GM23248 (cell line): ENCODE data around the gene UBXN6. TPM values are rescaled to one million over a fixed set of nuclear protein-coding genes. Genes with fewer than 3 reads are reported as not detected.

ENCODE experiments used
- DNase-seq: peaks from one replicate; pipeline ENCODE4 v3.0.0-alpha.2; 2015
- H2AFZ ChIP-seq: fragments of 200-600 bp; sonication (generic); 2 replicates; pipeline ENCODE4 v1.6.1; 2016; ENCODE audit warnings: antibody characterized with exemption
- H3F3A ChIP-seq: fragments of 200-600 bp; sonication (generic); 2 replicates; pipeline ENCODE4 v1.6.1; 2016; ENCODE audit warnings: mild to moderate bottlenecking, antibody characterized with exemption, mixed run types; ENCODE audit not compliant: insufficient read depth
- H3K27ac ChIP-seq: fragments of 200-600 bp; sonication (generic); 2 replicates; pipeline ENCODE4 v1.5.1; 2016; ENCODE audit warnings: mild to moderate bottlenecking
- H3K27me3 ChIP-seq: fragments of 200-600 bp; sonication (generic); replicated peaks from 2 replicates; pipeline ENCODE4 v1.6.1; 2016; ENCODE audit warnings: mild to moderate bottlenecking; ENCODE audit not compliant: insufficient read depth
- H3K36me3 ChIP-seq: fragments of 200-600 bp; sonication (generic); 2 replicates; pipeline ENCODE4 v1.6.1; 2016; ENCODE audit warnings: low read depth, mild to moderate bottlenecking
- H3K4me1 ChIP-seq: fragments of 200-600 bp; sonication (generic); 2 replicates; pipeline ENCODE4 v1.6.1; 2016; ENCODE audit warnings: mild to moderate bottlenecking; ENCODE audit not compliant: insufficient read depth
- H3K4me2 ChIP-seq: fragments of 200-600 bp; sonication (generic); one replicate; pipeline ENCODE4 v1.6.1; 2016; ENCODE audit warnings: mild to moderate bottlenecking; ENCODE audit not compliant: unreplicated experiment
- H3K4me3 ChIP-seq: fragments of 200-600 bp; sonication (generic); 2 replicates; pipeline ENCODE4 v1.5.1; 2016; ENCODE audit warnings: mild to moderate bottlenecking
- H3K79me2 ChIP-seq: fragments of 200-600 bp; sonication (generic); 2 replicates; pipeline ENCODE4 v1.6.1; 2016; ENCODE audit warnings: mild to moderate bottlenecking; ENCODE audit not compliant: insufficient read depth
- H3K9ac ChIP-seq: fragments of 200-600 bp; sonication (generic); 2 replicates; pipeline ENCODE4 v1.6.1; 2016; ENCODE audit warnings: mild to moderate bottlenecking
- H3K9me2 ChIP-seq: fragments of 200-600 bp; sonication (generic); 2 replicates; pipeline ENCODE4 v1.6.1; 2016; ENCODE audit warnings: mixed run types, mild to moderate bottlenecking, moderate library complexity; ENCODE audit not compliant: insufficient read depth
- H3K9me3 ChIP-seq: fragments of 200-600 bp; sonication (generic); one replicate; pipeline ENCODE4 v1.6.1; 2017; ENCODE audit warnings: low read depth
- H4K20me1 ChIP-seq: fragments of 200-600 bp; sonication (generic); 2 replicates; pipeline ENCODE4 v1.6.0; 2016; ENCODE audit not compliant: insufficient read depth
- EZH2 ChIP-seq: fragments of 200-600 bp; sonication (generic); IDR thresholded peaks from 2 replicates; pipeline ENCODE4 v1.6.1; 2018; ENCODE audit warnings: antibody characterized with exemption, mild to moderate bottlenecking; ENCODE audit not compliant: insufficient read depth, poor library complexity, severe bottlenecking
- EZH2phosphoT487 ChIP-seq: fragments of 200-600 bp; sonication (generic); IDR thresholded peaks from 2 replicates; pipeline ENCODE4 v1.6.1; 2018; ENCODE audit warnings: antibody characterized with exemption, moderate library complexity, mild to moderate bottlenecking, low read depth; ENCODE audit not compliant: insufficient read depth
- WGBS, 2 experiments: methylation state at CpG; one replicate each; pipeline ENCODE4 v1.1.6; 2015 to 2017; ENCODE audit warnings: low lambda C conversion rate in 2 of 2, low coverage in 1 of 2; ENCODE audit errors: missing lambda C conversion rate in 2 of 2; 5-methylcytosine and 5-hydroxymethylcytosine counted together
- in situ Hi-C: fragments of 300-500 bp; cut with MboI; formaldehyde crosslinking; loops from 2 replicates; pipeline ENCODE4 v1.15.0; 2020
- polyA plus RNA-seq: library from polyadenylated mRNA; unstranded; fragments of >200 nt; fragmentation: Nextera tagmentation; extraction: Ambion mirVana; gene quantifications from 2 replicates; pipeline ENCODE4 v1.2.1, GENCODE V29; 2016
- total RNA-seq: library from RNA; depleted of rRNA; stranded (reverse); fragments of >200 nt; shearing (Covaris generic); gene quantifications from 2 replicates; pipeline ENCODE4 v1.2.3, GENCODE V29; 2014

The UBXN6 gene
- total and polyA plus RNA-seq, 2 experiments from 2014 or later = 45.8 to 113 TPM

- DNase-seq = no peak
- Histone ChIP-seq H3K9me2 (no peaks in the 10 kb centered on the region), H3K4me2 (no peak overlapping the region), H4K20me1 (no peaks in the 10 kb centered on the region), H3K4me3 (no peak overlapping the region), H3K79me2 (no peaks in the 10 kb centered on the region), H3K9ac (no peak overlapping the region), H3K27ac (no peak overlapping the region), H3K36me3 (no peaks in the 10 kb centered on the region; the same call in 1 of the 2 replicates), H3F3A (no peaks in the 10 kb centered on the region), H3K27me3 (no peaks in the 10 kb centered on the region), H2AFZ (no peak overlapping the region), H3K4me1 (no peaks in the 10 kb centered on the region), H3K9me3 (no peaks in the 10 kb centered on the region)
- in situ Hi-C loops = no loop called here
- TF ChIP-seq EZH2phosphoT487 (no peak), EZH2 (no peak)
- 94 to 96% methylated on average over 11 to 15 of the region's 15 CpGs for WGBS, 2 experiments
These were observed 42.3 kb upstream of the UBXN6 start for GRCh38 chr19:4499855-4500254.

GRCh38 chr19:4499318-4499717, 41.7 kb upstream of the UBXN6 start:
- WGBS, 2 experiments = 90 to 95% methylated on average over 11 to 23 of the region's 23 CpGs
- no peak overlapping the region for H3K27ac ChIP-seq

GRCh38 chr19:4498694-4499093, 41.1 kb upstream of the UBXN6 start:
- Histone ChIP-seq H3K79me2 (no peaks in the 10 kb centered on the region), H3K4me3 (no peak overlapping the region), H3K36me3 (no peaks in the 10 kb centered on the region; the same call in 1 of the 2 replicates), H3K4me1 (no peaks in the 10 kb centered on the region), H2AFZ (no peak overlapping the region), H3K9me2 (no peaks in the 10 kb centered on the region), H3K27ac (no peak overlapping the region), H3K27me3 (no peaks in the 10 kb centered on the region), H3K4me2 (no peak overlapping the region), H3K9ac (no peak overlapping the region), H3K9me3 (no peaks in the 10 kb centered on the region), H4K20me1 (no peaks in the 10 kb centered on the region), H3F3A (no peaks in the 10 kb centered on the region)
- 95 to 96% methylated on average over 11 to 12 of the region's 12 CpGs for WGBS, 2 experiments
- in situ Hi-C loops = no loop called here
- DNase-seq = no peak
- TF ChIP-seq EZH2 = no peak
- no peak for TF ChIP-seq EZH2phosphoT487

More at GRCh38 chr19:4499318-4499717, 41.7 kb upstream of the UBXN6 start:
- no peaks in the 10 kb centered on the region for H3F3A ChIP-seq
- no peaks in the 10 kb centered on the region for H3K27me3 ChIP-seq
- H3K36me3 ChIP-seq = no peaks in the 10 kb centered on the region; the same call in 1 of the 2 replicates
- H4K20me1 ChIP-seq = no peaks in the 10 kb centered on the region
- no peak overlapping the region for H3K4me2 ChIP-seq
- H3K4me3 ChIP-seq = no peak overlapping the region
- in situ Hi-C loops = no loop called here
- DNase-seq = no peak
- no peaks in the 10 kb centered on the region for H3K9me3 ChIP-seq
- H3K4me1 ChIP-seq = no peaks in the 10 kb centered on the region
- H3K9me2 ChIP-seq = no peaks in the 10 kb centered on the region
- no peaks in the 10 kb centered on the region for H3K79me2 ChIP-seq
- no peak for TF ChIP-seq EZH2
- TF ChIP-seq EZH2phosphoT487 = no peak
- H2AFZ ChIP-seq = no peak overlapping the region
- no peak overlapping the region for H3K9ac ChIP-seq

- TF ChIP-seq EZH2 = no peak
- no peak for TF ChIP-seq EZH2phosphoT487
- DNase-seq = no peak
- Histone ChIP-seq H3K9me2 (no peaks in the 10 kb centered on the region), H2AFZ (no peak overlapping the region), H3K36me3 (no peaks in the 10 kb centered on the region; the same call in 1 of the 2 replicates), H3K27me3 (no peaks in the 10 kb centered on the region), H4K20me1 (no peaks in the 10 kb centered on the region), H3K4me2 (no peak overlapping the region), H3F3A (no peaks in the 10 kb centered on the region), H3K27ac (no peak overlapping the region), H3K4me3 (no peak overlapping the region), H3K4me1 (no peaks in the 10 kb centered on the region), H3K9me3 (no peaks in the 10 kb centered on the region), H3K9ac (no peak overlapping the region), H3K79me2 (no peaks in the 10 kb centered on the region)
- in situ Hi-C loops = no loop called here
- 87 to 92% methylated on average over 20 to 25 of the region's 25 CpGs for WGBS, 2 experiments
These were observed 40.3 kb upstream of the UBXN6 start for GRCh38 chr19:4497770-4498389.

- WGBS, 2 experiments = 87 to 91% methylated on average over 14 to 18 of the region's 18 CpGs
- DNase-seq = no peak
- Histone ChIP-seq H3K36me3 (no peaks in the 10 kb centered on the region; the same call in 1 of the 2 replicates), H3K9ac (no peak overlapping the region), H3K9me2 (no peaks in the 10 kb centered on the region), H3K9me3 (no peaks in the 10 kb centered on the region), H3K79me2 (no peaks in the 10 kb centered on the region), H3K27ac (no peak overlapping the region), H3K4me1 (no peaks in the 10 kb centered on the region), H3K4me3 (no peak overlapping the region), H3F3A (no peaks in the 10 kb centered on the region), H3K4me2 (no peak overlapping the region), H4K20me1 (no peaks in the 10 kb centered on the region), H3K27me3 (no peaks in the 10 kb centered on the region), H2AFZ (no peak overlapping the region)
- in situ Hi-C loops = no loop called here
- TF ChIP-seq EZH2 = no peak
- TF ChIP-seq EZH2phosphoT487 = no peak
These were observed 38.7 kb upstream of the UBXN6 start for GRCh38 chr19:4496304-4496703.
